NCI-H1105 (cell line): ENCODE data around the gene TXNDC2.
"Not testable (repeated sequence)": the region's sequence is repeated elsewhere in the genome, so short reads cannot be mapped to it uniquely, and the experiment has no call there.

Source experiments
- DNase-seq: peaks from one replicate; lab custom pipeline; 2025; lab: John Stamatoyannopoulos, UW

The TXNDC2 gene

DNA sequence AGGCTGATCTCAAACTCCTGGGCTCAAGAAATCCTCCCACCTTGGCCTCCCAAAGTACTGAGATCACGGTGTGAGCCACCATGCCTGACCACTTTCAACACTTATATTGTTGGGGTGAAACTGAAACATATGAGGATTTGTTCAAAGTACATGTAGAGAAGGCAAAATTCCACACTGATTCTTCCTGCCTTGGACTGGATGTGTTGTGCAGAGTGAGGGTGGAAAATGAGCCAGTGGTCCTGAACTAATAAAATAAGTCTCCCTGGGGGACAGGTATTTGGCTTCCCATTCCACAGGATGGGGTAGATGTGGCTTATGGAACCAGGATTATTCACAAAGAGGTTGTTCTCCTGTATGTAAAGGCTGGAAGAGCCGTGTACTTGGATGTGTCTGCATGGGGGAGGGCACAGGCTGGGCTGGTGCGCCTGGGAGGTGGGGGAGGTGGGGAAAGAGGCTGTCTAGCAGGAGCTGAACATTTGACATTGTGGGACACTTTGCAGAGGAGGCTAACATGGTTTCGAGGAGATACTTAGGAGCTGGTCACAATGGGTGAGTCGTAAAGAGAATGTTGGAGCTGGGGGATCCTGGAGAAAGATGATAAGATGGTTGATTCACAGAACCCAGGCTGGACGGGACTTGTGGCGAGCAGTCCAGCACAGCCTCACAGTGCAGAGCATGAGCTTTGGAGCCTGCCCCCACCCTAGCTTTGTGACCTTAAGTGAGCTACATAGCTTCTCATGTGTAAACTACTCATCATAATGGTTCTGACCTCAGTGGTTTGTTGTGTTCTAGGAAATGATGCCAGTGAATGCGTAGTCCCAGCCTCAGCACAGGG, at the start of gene TXNDC2:
TSS of gene TXNDC2 (plus strand) at position 804 of the 835 bp plus-strand sequence. CDS start 708 bp downstream, outside the sequence.
- no peak for DNase-seq

DNA sequence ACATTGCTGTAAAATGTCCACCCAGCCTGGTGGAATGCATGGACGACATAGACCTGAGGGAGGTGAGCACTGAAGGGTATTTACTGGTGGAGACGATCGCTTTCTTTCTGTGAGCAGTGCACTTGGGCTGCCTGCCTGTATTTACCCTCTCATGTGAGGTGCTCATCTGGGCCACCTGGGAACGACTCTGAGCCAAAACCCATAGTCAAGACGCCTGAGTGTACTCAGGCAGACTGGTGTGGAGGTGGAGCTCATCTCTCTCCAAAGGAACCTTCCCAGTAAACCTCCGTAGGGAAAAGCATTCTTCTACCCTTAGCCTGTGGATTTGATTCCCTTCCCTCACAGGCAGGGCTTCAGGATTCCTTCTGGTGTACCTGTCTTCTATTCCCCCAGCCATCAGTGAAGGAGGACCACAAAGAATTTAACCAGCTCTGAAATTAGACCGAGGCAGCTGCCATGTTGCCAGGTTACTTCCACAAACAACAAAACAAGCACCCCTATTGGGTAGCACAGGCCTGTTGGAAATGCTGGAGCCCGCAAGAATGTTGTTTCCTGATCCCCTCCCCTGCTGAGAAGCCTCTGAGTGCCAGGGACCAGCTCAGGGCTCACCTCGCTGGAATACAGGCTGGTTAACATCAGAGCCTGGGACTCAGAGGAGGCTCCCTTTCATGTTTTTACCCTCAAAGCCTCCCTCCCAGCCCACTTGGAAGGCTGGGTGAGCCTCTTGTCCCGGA, 47.5 kb upstream of the TXNDC2 start:
- DNase-seq: no peak

DNA sequence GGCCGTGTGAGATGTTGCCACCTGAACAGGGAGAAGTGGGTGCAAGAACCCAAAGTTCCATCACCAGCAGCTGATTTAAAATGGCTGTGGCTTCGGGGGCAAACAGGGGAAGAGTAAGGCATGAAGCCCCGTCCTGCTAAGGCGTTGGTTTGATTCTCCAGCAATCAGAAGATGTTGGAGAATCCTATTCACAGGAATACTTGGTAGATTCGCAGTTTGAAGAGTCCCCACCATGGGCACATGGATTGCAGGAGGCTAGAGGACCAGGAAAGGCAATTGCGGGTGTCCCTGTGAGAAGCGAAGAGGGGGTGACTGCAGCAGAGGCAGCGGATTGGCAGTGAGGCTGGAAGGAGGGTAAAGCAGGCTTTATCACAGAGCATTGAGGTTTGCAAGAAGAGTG, 46.6 kb upstream of the TXNDC2 start:
- DNase-seq: no peak

DNA sequence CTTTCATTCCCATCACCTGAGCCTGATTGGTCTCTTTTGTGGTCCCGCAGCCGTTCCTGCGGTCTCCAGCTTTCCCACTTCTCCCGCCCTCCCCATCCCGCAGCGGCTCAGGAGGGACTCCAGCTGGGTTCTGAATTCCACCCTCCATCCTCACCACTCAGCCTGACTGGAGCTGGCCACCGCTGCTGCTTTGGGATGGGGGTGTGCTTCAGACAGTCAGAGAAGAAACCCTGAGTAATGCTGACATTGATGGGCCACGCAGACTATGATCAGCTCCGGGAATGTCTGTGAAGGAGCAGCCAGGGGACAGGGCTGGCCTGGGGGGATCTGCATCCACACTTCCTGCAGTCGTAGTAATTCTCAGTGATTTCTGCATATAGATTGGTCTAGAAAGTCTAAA, 45.9 kb upstream of the TXNDC2 start:
- no peak for DNase-seq

DNA sequence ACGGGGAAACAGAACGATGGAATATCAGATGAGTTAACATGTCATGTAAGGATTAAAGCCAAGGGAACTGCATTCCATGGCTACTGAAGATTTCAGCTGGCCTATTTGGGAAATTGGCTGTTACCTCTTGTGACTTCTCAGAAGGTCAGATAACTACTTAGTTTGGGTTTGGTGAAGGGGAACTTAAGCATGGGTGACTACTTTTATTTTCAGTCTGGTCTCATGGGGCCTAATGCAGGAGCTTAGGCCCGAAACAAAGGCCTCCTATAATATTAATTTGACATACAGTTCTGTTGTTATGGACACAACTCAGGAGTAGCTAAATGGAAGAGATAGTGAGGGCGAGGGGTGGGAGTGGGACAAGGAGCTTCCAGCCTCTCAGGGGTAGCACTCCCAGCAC, 44.0 kb upstream of the TXNDC2 start:
- no peak for DNase-seq

DNA sequence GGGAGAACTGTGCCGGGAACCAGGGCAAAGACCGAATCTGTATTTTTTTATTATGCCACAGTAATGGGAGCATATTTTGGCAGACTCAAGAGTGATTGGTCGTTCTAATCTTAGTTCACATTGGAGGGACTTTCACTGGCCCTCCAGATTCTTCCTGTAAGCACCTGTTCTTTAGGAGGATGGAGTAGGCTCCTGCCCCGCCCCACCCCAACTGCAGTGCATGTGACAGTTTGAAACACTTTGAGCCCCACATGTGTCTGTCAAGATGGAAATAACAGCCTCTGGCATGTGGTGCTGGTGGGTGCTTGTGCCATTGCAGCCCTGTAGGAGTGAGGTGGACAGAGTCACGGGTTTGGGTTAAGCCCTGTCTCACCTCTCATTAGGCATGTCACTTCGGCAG, 43.3 kb upstream of the TXNDC2 start:
- DNase-seq: no peak

DNA sequence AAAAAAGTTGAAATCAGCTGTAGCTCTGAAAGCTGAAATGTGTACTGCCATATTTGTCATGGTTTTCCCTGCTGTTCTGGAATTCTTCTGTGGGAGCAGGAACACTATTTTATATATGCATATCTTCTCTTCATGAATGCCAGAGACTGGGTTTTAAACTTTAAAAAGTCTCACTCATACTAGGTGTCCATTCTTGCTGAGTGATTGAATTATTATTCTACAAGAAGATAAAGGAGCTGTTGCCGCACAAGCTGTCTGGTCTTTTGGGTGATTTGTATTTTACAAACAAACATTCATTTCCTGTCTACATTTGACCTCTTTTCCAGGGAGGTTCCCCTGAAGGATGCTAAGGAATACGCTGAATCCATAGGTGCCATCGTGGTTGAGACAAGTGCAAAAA, 40.5 kb upstream of the TXNDC2 start:
- no peak for DNase-seq

DNA sequence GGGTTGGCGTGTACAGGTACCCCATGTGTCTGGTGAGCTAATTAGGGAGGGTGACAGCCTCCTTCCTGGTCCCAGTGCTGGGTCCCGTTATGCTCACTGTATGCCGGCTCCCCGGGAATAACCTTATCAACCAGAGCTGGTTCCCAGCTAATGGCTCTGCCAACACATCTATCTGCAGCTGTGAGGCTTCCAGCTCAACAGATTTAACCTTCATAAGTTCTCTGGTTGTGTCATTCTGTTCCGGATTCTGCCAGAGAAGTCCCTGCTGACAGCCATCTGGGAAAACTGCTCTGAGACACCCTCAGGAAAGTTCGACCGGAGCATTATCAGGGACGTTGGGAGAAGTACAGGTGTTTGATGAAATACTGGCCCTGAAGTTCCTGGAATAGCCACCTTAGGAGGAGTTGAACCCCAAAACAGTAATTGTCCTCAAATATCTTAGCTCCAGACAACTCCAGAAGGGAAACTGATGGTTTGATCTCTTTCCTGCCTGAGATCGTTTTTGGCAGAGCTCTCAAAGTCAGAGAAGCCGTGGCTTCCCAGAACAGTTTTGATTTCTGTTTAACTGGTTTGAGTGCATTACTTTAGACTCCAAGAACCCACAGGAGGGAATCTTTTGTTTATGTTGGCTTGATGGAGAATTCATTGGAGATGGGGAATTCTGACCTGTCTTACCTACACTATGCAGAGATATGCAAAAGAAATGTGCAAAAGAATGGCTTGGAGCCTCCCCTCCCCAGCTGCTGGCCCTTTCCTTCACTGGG, 39.4 kb upstream of the TXNDC2 start:
- DNase-seq: no peak

DNA sequence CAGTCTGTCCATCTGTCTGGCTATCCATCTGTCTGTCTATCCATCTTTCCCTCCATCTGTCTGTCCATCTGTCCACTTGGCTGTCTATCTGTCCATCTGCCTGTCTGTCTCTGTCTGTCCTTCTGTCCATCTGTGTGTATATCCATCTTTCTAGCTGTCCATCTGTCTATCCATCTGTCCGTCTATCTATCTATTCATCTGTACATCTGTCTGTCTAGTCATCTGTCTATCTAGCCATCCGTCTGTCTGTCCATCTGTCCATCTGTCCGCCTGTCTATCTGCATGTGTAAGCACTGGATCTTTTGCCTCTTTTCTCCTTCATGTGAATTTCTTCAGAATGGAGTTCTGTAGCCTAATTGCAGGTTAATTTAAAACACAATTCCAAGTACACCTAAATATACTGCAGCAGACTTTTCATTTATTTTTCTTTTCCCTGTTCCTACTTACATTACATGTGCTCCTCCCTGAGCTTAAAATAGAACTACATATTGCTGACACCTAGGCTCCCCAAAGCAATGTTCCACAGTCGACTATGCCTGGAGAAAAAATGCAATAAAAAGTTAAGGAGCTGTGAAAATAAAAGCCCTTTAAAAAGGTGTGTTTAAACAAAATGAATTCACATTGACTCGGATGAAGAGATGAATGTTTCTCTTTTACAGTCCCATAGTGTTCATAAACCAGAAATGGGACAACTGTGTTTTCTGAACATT, 37.4 kb upstream of the TXNDC2 start:
- no peak for DNase-seq

DNA sequence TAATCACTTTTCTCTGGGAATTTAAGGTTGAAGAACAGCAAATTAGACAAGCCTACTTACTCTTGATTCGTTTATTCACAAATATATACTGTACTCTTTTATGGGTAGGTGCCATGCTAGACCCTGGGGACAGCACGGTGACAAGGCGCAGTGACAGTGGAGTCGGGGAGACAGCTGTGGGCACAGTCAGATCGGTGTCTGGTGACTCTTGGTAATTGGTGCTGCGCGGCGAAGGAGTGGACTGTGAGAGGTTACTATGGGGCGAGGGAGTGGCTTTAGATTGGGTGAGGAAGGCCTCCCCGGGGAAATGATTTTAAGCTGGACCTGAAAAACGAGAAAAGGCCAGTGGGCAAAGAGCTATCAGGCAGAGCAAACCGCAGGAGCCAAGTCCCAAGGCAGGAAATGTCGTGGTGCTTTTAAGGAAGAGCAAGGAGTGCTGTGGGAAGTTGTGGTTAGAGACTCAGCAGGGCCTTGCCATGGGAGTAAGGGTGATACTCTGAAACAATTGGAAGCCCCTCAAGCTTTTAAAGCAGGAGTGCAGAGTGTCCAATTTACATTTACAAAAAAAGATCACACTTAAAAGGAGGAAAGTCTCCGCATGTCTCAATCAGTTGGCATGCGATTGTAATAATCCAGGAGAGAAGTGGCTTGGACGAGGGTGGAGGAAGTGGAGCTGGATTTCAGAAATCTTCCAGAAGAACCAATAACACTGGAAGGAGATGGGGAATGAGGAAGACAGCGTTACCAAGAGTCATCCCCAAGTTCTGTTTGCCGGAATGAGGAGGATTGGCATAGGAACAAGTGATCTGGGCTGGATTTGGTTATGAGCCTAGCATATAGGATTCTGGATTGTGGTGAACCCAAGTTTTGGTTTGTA, 36.1 kb upstream of the TXNDC2 start:
- DNase-seq: no peak

DNA sequence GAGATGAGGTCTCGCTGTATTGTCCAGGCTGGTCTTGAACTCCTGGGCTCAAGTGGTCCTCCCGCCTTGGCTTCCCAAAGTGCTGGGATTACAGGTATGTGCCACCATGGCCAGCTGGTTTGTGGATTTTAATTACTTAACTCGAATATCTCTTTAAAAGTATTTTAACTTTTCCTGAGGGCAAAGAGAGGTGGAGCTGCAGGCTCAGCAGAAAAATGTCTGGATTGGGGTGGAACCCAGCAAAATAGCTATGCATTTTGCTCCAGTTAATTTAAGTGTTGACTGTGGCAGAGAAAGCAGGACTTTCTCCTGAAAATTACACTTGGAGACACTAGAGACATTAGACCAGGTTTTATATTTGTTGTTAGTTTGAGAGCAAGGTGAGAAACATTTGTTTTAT, 35.5 kb upstream of the TXNDC2 start:
- no peak for DNase-seq

DNA sequence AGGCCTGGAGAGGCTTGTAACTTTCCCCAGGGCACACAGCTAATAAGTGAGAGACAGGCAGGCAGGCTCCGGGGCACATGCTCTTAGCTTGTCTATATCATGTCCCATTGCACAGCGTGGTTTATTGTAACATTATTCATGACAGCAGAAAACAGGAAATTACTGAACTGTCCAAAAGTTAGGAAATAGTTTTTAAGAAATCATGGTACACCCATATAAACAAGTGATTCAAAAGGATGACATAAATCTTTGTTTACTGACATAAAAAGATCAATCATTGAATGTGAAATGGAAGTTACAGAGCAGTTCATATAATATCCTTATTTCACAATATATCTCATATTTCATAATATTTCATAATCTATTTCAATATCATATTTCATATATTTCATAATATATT, 34.3 kb upstream of the TXNDC2 start:
- DNase-seq: no peak

DNA sequence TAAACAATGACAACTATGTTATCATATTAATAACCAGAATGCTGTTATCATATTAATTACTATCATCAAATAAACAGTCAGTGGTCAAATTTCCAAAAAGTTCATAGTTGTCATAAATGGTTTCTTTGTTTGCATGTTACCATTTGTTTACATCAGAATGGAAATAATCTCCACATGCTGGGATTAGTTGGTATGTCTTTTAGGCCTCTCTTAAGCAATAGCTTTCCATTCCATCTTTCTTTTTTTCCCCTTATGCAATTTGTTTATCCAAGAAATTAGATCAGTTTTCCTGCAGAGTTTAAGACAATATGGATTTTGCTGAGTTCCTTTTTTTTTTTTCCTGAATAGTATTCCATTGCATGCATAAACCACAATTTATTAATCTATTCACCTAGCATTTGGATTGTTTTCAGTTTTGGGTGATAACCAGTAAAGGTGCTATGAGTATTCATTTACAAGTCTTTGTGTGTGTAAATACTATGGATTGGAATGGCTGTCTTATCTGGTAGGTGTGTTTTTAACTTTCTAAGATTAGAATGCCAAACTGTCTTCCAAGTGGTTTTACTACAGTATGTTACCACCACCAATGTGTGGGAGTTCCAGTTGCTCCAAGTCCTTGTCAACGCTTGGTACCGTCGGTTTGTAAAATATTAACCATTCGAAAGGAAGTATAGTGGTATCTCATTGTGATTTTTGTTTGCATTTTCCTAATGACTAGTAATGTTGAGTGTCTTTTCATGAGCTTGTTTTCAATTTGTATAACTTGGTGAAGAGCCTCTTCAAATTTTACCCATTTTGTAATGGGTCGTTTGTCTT, 33.3 kb upstream of the TXNDC2 start:
- DNase-seq: no peak

DNA sequence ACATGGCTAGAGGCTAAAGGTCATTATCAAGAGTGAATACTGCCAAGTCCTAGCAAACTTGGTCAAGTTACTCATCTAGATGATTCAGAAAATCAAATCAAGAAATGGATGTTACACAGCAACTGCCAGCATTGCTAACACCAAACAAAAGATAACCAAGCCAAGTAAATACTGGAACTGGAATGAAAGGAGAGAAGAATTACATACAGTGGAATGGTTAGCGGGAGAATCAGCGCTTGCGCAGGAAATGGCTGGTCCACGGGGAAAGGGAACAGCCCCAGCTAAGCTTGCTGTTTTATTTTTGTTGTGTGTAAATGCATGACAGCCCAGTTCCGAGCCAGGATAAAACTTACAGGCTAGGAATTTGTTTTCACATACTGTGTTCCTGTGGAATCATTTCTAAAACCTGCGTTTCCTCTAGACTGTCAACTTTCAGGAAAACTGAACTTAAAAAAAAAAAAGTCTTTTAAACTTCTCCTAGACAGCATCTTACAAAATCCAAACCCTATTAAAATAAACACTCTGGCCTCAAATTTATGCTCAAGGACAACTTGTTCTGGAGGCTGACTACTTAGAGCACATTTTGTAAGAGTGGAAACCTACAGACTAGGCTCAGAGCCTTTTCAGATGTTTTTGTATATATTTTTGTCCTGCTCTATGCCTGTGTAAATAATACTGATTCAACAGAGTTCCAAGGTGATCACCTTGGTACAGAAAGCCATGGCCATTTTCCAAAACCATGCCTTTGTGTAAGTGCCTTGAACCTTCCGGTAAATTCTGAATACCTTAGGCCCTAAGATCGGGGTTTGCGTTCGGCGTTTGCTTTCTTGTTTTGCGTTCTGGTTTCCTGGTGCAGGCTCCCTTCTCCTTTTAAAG, 30.7 kb upstream of the TXNDC2 start:
- no peak for DNase-seq

DNA sequence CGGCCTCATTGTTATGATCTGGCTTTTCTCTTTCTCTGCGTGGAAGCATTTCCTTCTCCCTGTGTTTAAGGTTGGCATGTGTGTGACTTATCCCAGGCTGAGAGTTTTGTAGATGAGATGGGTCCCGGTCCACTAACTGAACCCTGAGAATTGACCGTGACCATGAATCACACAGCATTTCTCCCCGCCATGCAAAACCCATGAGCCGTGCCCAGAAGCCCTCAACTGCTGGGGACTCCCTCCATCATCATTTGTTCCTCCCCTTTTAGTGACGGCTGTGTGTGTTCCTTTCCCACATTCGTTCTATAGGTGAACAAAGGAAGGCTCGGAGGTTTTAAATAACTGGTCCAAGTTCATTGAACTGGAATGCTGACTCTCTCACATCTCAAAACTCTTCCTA, 30.1 kb upstream of the TXNDC2 start:
- no peak for DNase-seq

DNA sequence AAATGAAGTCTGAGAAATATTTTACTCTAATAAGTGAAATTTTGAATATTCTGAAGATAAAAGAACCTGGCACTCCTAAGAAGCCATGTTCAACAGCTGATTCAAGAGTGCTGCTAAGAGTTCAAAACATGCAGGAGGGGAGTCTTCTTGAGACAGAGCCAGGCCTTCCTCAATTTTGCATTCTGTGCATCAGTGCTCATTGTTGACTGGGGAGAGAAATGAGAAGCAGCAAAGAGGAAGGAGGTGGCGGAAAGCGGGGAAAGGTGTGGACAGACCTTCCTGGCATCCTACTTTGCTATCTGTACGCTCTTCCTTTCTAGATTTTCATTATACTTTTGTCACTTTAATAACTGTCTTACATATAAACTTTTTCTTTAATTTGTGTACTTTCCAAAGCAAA, 29.7 kb upstream of the TXNDC2 start:
- no peak for DNase-seq

DNA sequence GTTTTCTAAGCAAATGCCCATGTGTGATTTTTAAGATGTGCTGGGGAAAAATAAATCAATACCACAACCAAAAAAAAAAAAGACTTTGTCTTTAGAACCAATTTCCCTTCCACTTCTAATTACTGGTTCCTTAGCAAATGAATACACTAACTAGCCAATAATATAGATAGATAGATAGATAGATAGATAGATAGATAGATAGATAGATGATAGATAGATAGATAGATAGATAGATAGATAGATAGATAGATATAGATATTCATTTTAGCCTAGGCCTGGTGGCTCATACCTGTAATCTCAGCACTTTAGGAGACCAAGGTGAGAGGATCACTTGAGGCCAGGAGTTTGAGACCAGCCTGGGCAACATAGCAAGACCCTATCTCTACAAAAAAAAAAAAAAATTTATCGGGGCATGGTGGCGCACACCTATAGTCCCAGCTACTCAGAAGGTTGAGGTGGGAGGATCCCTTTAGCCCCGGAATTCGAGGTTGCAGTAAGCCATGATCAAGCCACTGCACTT, 28.2 kb upstream of the TXNDC2 start:
- DNase-seq: not testable (repeated sequence)

DNA sequence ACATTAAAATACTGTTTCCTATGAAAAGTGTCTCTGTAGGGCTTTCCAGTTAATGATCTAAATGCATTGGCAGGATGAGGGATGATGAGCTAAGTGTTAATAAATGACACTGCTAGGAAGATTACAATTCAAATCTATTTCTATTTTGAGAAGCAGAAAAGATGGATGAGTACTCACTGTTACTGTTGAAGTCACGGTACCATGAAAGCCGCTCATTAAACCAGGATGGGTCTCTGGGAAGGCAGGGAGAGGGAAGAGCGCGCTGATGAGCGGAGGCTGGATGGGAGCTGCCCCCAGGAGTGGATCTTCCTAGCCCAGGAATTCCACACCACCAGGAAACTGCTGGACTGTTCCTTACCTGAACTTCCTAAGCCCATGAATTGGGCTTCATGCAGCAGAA, 27.1 kb upstream of the TXNDC2 start:
- no peak for DNase-seq

DNA sequence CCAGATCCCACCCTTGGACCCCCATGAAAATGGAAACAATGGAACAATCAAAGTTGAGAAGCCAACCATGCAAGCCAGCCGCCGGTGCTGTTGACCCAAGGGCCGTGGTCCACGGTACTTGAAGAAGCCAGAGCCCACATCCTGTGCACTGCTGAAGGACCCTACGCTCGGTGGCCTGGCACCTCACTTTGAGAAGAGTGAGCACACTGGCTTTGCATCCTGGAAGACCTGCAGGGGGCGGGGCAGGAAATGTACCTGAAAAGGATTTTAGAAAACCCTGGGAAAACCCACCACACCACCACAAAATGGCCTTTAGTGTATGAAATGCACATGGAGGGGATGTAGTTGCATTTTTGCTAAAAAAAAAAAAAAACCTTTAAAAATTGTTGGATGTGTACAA, 26.5 kb upstream of the TXNDC2 start:
- DNase-seq: no peak
